ENCODE data around the gene ZMYND8.

ZMYND8 gene

DNA sequence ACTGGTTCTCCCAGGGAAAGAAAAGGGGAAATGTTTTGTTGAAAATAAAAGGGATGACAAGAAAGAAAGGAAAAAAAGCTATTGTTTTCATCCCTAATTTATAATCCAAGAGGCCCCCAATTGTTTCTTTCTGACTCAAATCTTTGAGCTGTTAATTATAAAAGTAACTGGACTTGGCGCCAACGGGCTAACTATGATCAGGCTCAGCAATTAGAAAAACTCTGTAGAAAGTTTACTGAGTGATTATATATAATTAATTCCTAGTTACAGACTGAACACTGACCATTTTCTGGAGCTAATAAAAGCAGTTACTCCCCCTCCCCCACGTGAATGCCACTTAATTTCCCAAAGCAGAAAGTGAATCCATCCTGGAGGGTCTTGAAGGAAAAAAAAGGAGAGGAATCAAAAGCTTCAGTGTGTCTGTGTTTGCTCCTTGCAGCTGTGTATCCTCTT lies 3.2 kb downstream of the ZMYND8 start:
- no peak for DNase-seq

- DNase-seq: no peak
Observed at GRCh38 chr20:47352332-47353238, 3.9 kb downstream of the ZMYND8 start.

DNA sequence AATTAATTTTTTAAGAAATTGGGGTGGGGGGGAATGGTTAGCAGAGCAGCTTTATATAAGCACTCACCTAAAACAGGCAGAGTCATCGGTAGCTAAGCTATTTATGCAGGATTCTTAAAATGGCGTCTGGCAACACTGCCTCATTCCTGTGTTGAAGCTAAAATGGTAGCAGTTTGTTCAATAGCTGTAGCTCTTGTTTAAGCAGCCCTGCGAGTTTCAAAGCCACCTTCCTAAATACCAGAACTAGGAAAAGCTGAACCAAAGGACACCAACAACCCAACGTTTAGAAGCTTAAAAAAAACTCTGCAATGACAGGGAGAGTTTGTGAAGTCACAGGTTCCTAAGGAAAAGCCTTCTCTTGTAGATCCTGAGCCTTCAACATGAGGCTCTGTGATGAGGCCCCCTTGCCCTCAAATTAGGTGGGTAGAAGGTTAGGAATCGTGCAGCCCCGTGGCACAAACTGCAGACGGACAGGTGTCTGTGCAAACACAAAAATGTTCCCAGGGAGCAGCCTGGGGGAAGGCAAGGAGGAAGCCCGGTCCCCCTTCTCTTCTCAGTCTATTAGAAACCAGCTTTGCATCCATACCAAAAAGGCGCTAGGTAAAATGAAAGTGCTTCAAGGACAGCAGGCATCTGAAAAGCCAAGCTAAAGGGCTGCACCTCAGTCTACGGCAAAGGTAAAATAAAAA lies 4.7 kb downstream of the ZMYND8 start:
- DNase-seq: no peak

DNA sequence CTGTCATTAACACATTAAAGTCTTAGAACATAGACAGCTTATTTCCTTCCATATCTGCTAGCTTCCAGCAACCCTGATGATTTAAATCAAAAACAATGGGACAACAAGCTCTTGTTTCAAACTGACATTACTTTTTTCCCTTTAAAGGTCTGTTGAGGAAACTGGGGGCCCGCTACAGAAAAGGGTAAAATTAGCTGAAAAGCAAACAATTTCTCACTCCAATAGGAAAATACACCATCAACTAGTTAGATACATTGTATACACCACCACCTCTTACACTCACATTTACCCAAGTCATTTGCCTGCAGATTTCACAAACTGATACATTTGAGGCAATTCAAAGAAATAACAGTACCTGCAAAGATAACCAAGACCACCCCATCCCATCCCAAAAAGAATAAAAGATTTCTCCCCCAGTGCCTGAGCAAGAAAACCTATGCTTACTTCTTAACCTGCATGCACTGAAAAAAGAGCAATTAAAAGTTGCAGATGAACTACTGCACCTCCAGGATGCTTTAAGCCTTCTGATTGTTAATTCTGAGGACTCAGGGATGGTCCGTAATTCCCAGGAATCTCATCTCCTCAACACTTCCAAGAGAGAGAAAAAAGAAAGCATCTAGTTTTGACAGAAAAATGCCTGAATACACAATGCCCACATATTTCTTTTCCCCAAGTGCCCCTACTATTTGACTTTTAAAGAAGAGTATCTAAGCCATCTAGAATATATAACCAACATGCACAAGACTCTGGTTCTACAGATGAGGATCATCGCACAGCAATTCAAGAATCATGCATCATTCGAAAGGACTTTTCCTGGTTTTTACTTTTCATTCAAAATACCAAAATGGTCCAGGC lies 5.6 kb downstream of the ZMYND8 start:
- no peak for DNase-seq

DNA sequence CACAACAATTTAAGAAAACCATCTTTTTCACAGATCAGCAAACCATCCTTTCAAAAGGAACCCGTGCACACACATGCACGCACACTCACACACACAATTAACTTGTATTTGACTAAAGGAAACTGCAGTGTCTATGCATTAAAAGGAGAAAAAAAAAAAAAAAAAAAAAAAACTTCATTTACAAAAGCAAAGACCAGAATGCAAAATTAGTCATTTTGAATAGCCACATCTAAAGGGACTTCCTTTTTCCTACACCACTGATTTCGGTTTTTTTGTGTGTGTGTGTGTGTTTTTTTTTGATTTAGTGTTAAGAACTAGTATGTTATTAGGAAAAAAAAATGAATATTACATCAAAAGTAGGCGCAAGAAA lies 6.3 kb downstream of the ZMYND8 start:
- DNase-seq: no peak

GRCh38 chr20:47349365-47350180 lies 6.9 kb downstream of the ZMYND8 start:
- no peak for DNase-seq

- no peak for DNase-seq
Observed at GRCh38 chr20:47348539-47349142, 7.9 kb downstream of the ZMYND8 start.

GRCh38 chr20:47347661-47348435 lies 8.7 kb downstream of the ZMYND8 start:
- DNase-seq: no peak

DNA sequence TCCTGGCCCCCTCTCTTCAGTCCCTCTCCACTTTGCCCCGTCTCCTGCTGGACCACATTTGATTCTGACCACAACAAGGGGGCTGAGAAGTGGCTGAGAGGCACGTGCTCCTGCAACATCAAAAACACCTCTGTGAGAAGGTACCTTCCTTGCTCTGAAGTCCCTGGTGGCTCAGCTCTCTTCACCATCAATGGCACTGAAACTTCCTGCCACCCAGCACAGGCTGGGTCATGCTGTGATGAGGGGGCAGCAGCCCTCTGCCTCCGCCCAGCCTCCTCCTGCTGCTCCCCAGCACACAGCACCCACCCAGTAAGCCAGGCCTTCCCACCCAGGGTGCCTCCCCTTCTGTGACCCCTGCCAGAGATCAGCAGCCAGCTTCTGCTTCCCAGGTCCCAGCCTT lies 10.3 kb downstream of the ZMYND8 start:
- no peak for DNase-seq

DNA sequence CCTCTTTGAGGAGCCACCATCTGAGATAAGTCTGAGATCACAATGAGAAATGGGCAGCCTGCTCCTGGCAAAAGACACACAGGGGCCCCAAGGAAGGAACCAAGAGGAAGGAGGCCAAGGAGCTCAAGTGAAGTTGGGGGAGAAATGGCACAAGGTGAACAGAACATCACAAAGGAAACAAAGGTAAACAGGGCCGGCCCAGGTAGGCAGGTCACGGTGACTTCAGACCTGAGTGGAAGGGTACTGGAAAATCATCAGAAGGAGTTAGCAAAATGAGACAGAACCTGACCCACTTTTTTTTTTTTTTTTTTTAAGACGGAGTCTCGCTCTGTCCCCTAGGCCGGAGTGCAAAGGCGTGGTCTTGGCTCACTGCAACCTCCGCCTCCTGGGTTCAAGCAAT lies 11.3 kb downstream of the ZMYND8 start:
- no peak for DNase-seq

DNA sequence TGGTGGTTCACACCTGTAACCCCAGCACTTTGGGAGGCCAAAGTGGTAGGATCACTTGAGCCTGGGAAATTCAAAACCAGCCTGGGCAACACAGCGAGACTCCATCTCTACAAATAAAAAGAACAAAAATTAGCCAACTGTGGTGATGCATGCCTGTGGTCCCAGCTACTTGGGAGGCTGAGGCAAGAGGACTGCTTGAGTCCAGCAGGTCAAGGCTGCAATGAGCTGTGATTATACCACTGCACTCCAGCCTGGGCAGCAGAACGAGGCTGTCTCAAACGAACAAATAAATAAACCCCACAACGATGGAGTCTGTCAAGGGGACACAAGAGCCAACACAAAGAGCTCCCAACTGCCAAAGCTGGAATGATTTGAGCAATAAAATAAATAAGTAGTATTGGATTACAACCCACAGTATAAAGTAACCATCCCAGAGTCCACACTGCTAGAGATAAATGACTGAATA lies 13.5 kb downstream of the ZMYND8 start:
- DNase-seq: no peak

DNA sequence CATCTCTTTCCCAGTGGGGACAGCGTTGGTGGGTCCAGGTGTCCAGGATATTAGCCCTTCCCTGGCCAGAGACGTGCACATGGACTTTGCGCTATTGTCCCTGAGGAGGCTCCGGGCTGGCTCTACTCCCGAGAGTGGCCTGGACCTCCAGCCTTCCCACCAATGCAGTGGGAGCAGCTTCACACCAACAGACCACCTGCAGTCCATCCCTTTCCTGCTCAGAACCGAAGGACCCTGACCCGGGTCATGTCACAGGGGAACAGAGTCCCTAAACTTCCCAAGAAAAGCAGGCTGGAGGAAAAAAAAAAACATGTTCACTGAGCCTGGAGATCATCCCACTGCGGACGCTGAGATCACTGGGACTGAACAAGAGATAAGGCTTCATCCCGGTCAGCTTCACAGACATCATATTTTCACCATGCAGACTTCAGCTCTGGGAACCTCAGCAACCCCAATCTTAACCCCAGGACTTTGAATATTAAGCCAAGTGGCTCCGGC lies 18.3 kb downstream of the ZMYND8 start:
- DNase-seq: no peak

- DNase-seq: no peak
Observed at GRCh38 chr20:47337413-47337812, 19.1 kb downstream of the ZMYND8 start.

DNA sequence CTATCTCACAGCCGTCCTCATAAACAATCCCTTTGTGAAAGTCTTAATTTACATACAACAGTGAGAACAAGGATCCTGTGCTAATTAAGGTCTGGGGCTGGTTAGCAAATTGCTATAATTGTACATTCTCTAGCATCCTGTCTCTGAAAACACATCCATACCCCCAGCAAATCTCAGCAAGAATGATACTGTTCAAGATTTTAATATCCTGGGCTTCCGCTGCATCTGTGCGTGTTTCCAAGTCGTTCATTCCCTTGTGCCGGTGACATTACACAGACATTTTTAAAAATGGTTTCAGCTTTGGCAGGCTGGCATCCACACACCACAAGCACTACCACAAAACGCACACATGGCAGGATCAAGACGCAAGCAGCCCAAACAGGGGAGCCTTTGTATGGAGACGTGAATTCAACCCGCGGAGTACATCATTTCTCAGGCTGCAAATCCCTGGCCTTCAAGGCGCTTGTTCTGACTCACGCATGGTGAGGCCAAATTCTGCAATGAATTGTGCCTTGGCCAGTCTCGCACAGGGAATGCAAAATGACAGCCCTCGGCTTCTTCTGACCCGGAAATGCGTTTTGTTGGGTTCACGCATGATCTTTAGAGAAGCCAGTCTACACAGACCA lies 20.3 kb downstream of the ZMYND8 start:
- DNase-seq: no peak

DNA sequence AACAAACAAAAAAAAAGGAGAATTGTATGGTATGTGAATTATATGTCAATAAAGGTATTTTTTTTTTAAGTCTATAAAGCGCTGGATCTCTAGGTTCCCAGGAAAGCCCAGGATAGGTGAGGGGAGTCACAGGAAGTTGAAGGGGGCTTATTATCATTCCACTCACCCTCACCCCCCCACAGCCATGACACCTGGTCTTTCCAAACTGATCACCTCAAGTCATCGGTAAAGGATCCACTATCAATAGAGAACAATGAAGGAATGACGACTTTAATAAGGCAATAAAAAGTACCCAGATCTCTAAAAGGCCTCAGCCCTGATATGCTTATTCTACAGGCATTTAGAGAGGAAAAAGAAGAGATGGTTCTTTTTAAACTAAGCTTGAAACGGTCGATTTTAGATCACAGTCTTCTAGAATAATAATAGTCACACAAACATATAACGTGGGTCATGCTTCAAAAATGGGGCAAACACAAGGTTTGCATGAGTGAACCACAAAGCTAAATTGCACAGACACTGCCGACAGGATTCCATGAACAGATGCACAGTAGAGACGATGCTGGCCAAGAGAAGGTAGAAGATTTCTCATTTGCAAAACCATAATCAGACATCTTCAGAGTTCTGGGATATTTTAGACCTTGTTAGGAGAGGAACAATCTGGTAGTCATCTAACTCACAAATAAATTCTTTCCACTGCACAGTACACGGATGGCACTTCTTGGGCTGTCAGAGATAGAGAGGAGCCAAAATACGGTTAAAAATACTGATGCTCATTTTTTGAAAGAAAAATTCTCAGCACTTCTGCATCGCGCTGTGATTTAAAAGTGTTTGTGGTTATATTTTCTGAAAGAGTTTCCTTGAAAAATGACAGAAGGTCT lies 21.0 kb downstream of the ZMYND8 start:
- no peak for DNase-seq

GRCh38 chr20:47334022-47334551 lies 22.4 kb downstream of the ZMYND8 start:
- DNase-seq: no peak

- no peak for DNase-seq
Observed at GRCh38 chr20:47332381-47333206, 23.9 kb downstream of the ZMYND8 start.
